Dendritic cell treated with granulocyte-macrophage colony-stimulating factor and Interleukin-4, amounts not matched to agents 40 ng/mL and 50 ng/mL, for 4 days (primary cell): ENCODE measurements around the gene LCN9.
"Not testable (repeated sequence)": the region's sequence is repeated elsewhere in the genome, so short reads cannot be mapped to it uniquely, and the experiment has no call there.

Experiments
- H3K27ac Mint-ChIP-seq: one replicate; pipeline ENCODE4 v1.8.0; 2022; ENCODE audit warnings: mild to moderate bottlenecking, mixed read lengths
- H3K27me3 Mint-ChIP-seq: one replicate; pipeline ENCODE4 v1.8.0; 2022; ENCODE audit warnings: mild to moderate bottlenecking, mixed read lengths
- H3K36me3 Mint-ChIP-seq: one replicate; pipeline ENCODE4 v1.8.0; 2022; ENCODE audit warnings: low read depth, mixed read lengths
- H3K4me1 Mint-ChIP-seq: one replicate; pipeline ENCODE4 v1.8.0; 2022; ENCODE audit warnings: low read depth, mixed read lengths
- H3K4me3 Mint-ChIP-seq: one replicate; pipeline ENCODE4 v1.8.0; 2022; ENCODE audit warnings: mild to moderate bottlenecking, moderate library complexity, mixed read lengths
- H3K9me3 Mint-ChIP-seq: one replicate; pipeline ENCODE4 v1.8.0; 2022; ENCODE audit warnings: mixed read lengths
- intact Hi-C: fragments of 100-400 bp; cut with micrococcal nuclease; formaldehyde crosslinking; loops from one replicate; pipeline ENCODE4 v1.15.0; 2022

Gene LCN9

GRCh38 chr9:135661816-135662560 is 1.1 kb upstream of the LCN9 start:
- H3K4me1 Mint-ChIP-seq, result no peaks in the 10 kb centered on the region
- no peaks in the 10 kb centered on the region for H3K27me3 Mint-ChIP-seq
- H3K27ac Mint-ChIP-seq, result no peak overlapping the region
- no peaks in the 10 kb centered on the region for H3K9me3 Mint-ChIP-seq
- H3K36me3 Mint-ChIP-seq, result no peaks in the 10 kb centered on the region
- intact Hi-C loops, result no loop called here
- no peak overlapping the region for H3K4me3 Mint-ChIP-seq

GRCh38 chr9:135663451-135663770 is 302 bp downstream of the LCN9 start:
- Mint-ChIP-seq H3K4me1 (no peaks in the 10 kb centered on the region), H3K27ac (no peak overlapping the region), H3K27me3 (no peaks in the 10 kb centered on the region), H3K4me3 (no peak overlapping the region), H3K9me3 (no peaks in the 10 kb centered on the region), H3K36me3 (no peaks in the 10 kb centered on the region)
- intact Hi-C loops, result no loop called here

GRCh38 chr9:135663857-135664256 is 748 bp downstream of the LCN9 start:
- no peak overlapping the region for H3K4me3 Mint-ChIP-seq
- H3K27ac Mint-ChIP-seq, result no peak overlapping the region
- intact Hi-C loops, result no loop called here
- no peaks in the 10 kb centered on the region for H3K4me1 Mint-ChIP-seq
- no peaks in the 10 kb centered on the region for H3K36me3 Mint-ChIP-seq
- H3K27me3 Mint-ChIP-seq, result no peaks in the 10 kb centered on the region
- H3K9me3 Mint-ChIP-seq, result no peaks in the 10 kb centered on the region

- Mint-ChIP-seq H3K27ac (no peak overlapping the region), H3K27me3 (no peaks in the 10 kb centered on the region), H3K9me3 (no peaks in the 10 kb centered on the region), H3K36me3 (no peaks in the 10 kb centered on the region), H3K4me3 (no peak overlapping the region), H3K4me1 (no peaks in the 10 kb centered on the region)
- intact Hi-C loops, result no loop called here
These were observed 1.2 kb downstream of the LCN9 start for GRCh38 chr9:135664266-135664665.

GRCh38 chr9:135664801-135665794 is 2.0 kb downstream of the LCN9 start:
- Mint-ChIP-seq H3K4me1 (no peaks in the 10 kb centered on the region), H3K36me3 (no peaks in the 10 kb centered on the region), H3K4me3 (no peak overlapping the region), H3K27ac (no peak overlapping the region), H3K27me3 (no peaks in the 10 kb centered on the region), H3K9me3 (no peaks in the 10 kb centered on the region)
- intact Hi-C loops, result no loop called here

- no peaks in the 10 kb centered on the region for H3K36me3 Mint-ChIP-seq
- intact Hi-C loops, result no loop called here
- no peaks in the 10 kb centered on the region for H3K27me3 Mint-ChIP-seq
- H3K9me3 Mint-ChIP-seq, result no peaks in the 10 kb centered on the region
- H3K27ac Mint-ChIP-seq, result no peak overlapping the region
- no peaks in the 10 kb centered on the region for H3K4me1 Mint-ChIP-seq
- no peak overlapping the region for H3K4me3 Mint-ChIP-seq
These were observed 2.7 kb downstream of the LCN9 start for GRCh38 chr9:135665795-135666189.

GRCh38 chr9:135666534-135667462 is 3.7 kb downstream of the LCN9 start:
- intact Hi-C loops, result no loop called here
- Mint-ChIP-seq H3K4me1 (no peaks in the 10 kb centered on the region), H3K4me3 (no peak overlapping the region), H3K27me3 (no peaks in the 10 kb centered on the region), H3K9me3 (no peaks in the 10 kb centered on the region), H3K36me3 (no peaks in the 10 kb centered on the region), H3K27ac (no peak overlapping the region)

- no peaks in the 10 kb centered on the region for H3K36me3 Mint-ChIP-seq
- no peaks in the 10 kb centered on the region for H3K9me3 Mint-ChIP-seq
- no peaks in the 10 kb centered on the region for H3K4me1 Mint-ChIP-seq
- intact Hi-C loops, result no loop called here
- H3K27ac Mint-ChIP-seq, result no peak overlapping the region
- H3K4me3 Mint-ChIP-seq, result no peak overlapping the region
- no peaks in the 10 kb centered on the region for H3K27me3 Mint-ChIP-seq
These were observed 4.4 kb downstream of the LCN9 start for GRCh38 chr9:135667463-135668001.

- H3K4me1 Mint-ChIP-seq, H3K36me3 Mint-ChIP-seq, H3K4me3 Mint-ChIP-seq, H3K27me3 Mint-ChIP-seq, H3K9me3 Mint-ChIP-seq, intact Hi-C loops, H3K27ac Mint-ChIP-seq: not testable (repeated sequence)
These were observed 5.9 kb downstream of the LCN9 start for GRCh38 chr9:135669018-135669417.

- intact Hi-C loops, result no loop called here
- no peaks in the 10 kb centered on the region for H3K9me3 Mint-ChIP-seq
- H3K4me3 Mint-ChIP-seq, result no peak overlapping the region
- no peak overlapping the region for H3K27ac Mint-ChIP-seq
- H3K27me3 Mint-ChIP-seq, result peaks cover 2% of the 10 kb centered on the region
- H3K36me3 Mint-ChIP-seq, result no peaks in the 10 kb centered on the region
- H3K4me1 Mint-ChIP-seq, result no peaks in the 10 kb centered on the region
These were observed 6.6 kb downstream of the LCN9 start for GRCh38 chr9:135669616-135670285.

GRCh38 chr9:135670721-135671590 is 7.8 kb downstream of the LCN9 start:
- H3K4me1 Mint-ChIP-seq, result no peaks in the 10 kb centered on the region
- H3K27me3 Mint-ChIP-seq, result peaks cover 3% of the 10 kb centered on the region
- no peaks in the 10 kb centered on the region for H3K36me3 Mint-ChIP-seq
- no peak overlapping the region for H3K27ac Mint-ChIP-seq
- H3K4me3 Mint-ChIP-seq, result no peak overlapping the region
- no peaks in the 10 kb centered on the region for H3K9me3 Mint-ChIP-seq
- intact Hi-C loops, result no loop called here

GRCh38 chr9:135671591-135672041 is 8.5 kb downstream of the LCN9 start:
- H3K4me1 Mint-ChIP-seq, result no peaks in the 10 kb centered on the region
- intact Hi-C loops, result no loop called here
- no peaks in the 10 kb centered on the region for H3K9me3 Mint-ChIP-seq
- no peak overlapping the region for H3K27ac Mint-ChIP-seq
- no peak overlapping the region for H3K4me3 Mint-ChIP-seq
- H3K36me3 Mint-ChIP-seq, result no peaks in the 10 kb centered on the region
- peaks cover 3% of the 10 kb centered on the region for H3K27me3 Mint-ChIP-seq
